GM12891 (cell line): Measurements from ENCODE around the gene TBC1D22A.

Experiments
- PAX5 ChIP-seq: IDR thresholded peaks from 2 replicates; pipeline ENCODE4 v1.6.1; 2011; ENCODE audit warnings: low read length, moderate library complexity, mild to moderate bottlenecking; ENCODE audit not compliant: insufficient read depth, severe bottlenecking
- POLR2A ChIP-seq: IDR thresholded peaks from 2 replicates; pipeline ENCODE4 v1.6.1; 2011; ENCODE audit warnings: low read depth, low read length, control low read depth
- POLR2AphosphoS5 ChIP-seq: IDR thresholded peaks from 2 replicates; pipeline ENCODE4 v1.6.1; 2011; ENCODE audit warnings: low read depth, low read length, control low read depth
- POU2F2 ChIP-seq: IDR thresholded peaks from 2 replicates; pipeline ENCODE4 v1.6.1; 2011; ENCODE audit warnings: low read depth, mild to moderate bottlenecking, control low read depth, low read length, moderate library complexity
- SPI1 ChIP-seq: IDR thresholded peaks from 2 replicates; pipeline ENCODE4 v1.6.1; 2011; ENCODE audit warnings: low read depth, low read length, control low read depth
- TAF1 ChIP-seq: IDR thresholded peaks from 2 replicates; pipeline ENCODE4 v1.6.1; 2011; ENCODE audit warnings: low read depth, low read length, control low read depth

DNA sequence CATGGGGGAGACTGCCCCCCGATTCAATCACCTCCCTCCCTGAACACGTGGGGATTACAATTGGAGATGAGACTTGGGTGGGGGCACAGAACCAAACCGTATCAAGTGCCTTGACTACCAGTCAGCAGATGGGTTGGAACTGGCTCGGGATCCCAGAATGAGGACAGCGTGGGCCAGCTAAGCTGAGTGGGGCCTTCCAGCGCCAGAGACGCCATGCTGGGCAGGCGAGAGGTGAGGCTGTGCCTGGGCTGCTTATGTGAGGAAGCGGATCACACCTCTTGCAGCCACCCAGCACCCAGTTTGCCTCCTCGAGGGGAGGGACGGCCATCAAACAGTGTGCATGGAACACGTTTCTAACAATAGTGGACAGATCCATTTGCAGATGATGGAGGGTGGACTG, 195.1 kb downstream of the TBC1D22A start:
- TF ChIP-seq POU2F2 (no peak), POLR2A (no peak), POLR2AphosphoS5 (no peak), TAF1 (no peak), SPI1 (no peak), PAX5 (no peak)
